Raji (cell line): ENCODE results near the gene RAB7A.

Experiments
- POLR2A ChIP-seq: IDR thresholded peaks from 2 replicates; pipeline ENCODE4 v1.6.1; 2011; ENCODE audit warnings: low read depth, low read length, control low read depth; ENCODE audit not compliant: insufficient read depth

The RAB7A gene

DNA sequence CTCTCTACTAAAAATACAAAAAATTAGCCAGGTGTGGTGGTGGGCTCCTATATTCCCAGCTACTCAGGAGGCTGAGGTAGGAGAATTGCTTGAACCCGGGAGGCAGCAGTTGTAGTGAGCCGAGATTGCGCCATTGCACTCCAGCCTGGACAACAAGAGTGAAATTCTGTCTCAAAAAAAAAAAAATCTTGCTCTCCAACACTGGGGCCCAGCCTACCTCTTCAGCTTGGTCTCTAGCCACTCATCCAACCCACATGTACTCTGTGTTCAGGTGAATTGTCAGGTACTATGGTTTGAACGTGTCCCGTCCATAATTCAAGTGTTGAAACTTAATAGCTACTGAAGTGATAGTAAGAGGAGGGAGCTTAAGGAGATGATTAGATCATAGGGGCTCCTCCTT lies 22.4 kb upstream of the RAB7A start:
- no peak for TF ChIP-seq POLR2A

DNA sequence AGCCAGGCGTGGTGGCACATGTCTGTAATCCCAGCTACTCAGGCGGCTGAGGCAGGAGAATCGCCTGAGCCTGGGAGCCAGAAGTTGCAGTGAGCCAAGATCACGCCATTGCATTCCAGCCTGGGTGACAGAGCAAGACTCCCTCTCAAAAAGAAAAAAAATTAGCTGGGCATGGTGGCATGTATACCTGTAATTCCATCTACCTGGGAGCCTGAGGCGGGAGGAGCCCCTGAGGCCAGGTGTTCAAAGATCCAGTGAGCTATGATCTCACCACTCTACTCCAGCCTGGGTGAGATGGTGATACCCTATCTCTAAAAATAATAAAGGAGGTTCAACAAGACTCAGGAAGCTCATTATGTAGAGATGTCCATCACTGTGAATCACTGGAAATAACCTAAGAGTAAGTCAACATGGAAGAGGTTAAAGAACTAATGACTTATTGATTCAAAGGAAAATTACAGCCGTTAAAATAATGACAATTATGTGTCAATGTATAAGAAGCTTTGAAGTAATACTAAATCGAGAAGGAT lies 19.8 kb upstream of the RAB7A start:
- no peak for TF ChIP-seq POLR2A

DNA sequence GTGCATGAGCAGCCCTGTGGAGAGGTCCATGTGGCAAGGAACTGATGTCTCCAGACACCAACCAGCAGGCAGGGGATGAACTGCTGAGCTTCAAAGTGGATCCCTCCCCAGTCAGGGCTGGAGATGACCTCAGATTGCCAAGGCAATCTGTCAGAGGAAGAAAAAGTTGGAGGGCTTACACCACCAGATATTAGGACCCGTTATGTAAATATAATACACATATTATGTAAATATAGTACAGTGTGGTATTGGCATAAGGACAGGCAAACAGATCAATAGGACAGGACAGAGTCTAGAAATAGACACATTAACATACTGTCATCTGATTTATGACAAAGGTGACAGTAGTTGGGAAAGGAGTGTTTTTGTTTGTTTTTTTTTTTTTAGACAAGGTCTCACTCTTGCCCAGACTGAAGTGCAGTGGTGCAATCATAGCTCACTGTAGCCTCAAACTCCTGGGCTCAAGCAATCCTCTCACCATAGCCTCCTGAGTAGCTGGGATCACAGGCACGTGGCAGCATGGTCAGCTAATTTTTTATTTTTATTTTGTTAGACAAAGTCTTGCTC lies 18.0 kb upstream of the RAB7A start:
- TF ChIP-seq POLR2A = no peak

DNA sequence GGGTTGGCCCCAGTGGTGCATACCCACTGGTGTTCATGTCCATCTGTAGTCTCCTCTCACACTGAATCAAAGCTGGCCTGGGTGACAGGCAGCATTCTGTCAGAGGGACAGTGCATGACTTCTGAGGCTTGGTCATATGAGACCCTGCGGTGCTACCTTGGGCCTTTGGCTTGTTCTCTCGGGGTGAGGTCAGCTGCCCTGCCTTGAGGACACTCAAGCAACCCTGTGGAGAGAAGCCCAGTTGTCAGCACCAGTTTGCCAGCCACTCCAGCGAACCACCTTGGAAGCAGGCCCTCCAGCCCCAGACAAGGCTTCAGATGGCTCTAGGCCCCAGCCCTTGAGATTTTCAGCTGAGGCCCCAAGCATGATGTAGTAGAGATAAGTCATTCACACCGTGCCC lies 16.9 kb upstream of the RAB7A start:
- TF ChIP-seq POLR2A = no peak

DNA sequence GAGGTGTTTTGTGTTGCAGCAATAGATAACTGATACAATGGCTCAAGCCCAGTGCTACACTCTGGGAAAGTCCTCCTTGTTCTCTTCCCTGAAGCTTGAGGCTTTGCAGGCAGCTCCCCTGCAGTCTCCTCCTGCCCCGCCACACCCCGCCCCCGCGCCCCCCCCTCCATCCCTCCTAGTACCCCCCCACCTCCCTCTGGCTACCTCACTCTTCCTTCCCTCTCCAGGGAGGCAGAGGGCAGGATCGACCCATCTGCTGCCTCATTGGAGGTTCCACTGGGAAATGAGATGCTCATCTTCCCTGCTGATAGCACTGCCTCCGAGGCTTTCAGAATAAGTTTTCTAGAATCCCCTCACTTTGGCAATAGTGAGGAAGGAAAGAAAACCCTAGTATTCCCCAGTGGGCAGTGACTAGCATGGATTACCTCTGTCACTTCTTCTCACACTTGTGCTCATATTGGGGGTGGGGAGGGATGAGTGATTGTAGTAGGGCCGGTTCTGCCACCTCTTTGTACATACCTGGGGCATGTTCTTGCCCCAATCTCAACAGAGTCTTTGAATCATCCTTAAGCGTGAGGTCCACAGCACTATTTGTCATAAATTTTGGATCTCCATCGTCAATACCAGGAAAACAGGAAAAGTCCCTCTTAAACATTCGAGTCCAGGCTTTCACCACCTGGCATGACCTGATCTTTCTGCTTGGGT lies 16.3 kb upstream of the RAB7A start:
- no peak for TF ChIP-seq POLR2A

DNA sequence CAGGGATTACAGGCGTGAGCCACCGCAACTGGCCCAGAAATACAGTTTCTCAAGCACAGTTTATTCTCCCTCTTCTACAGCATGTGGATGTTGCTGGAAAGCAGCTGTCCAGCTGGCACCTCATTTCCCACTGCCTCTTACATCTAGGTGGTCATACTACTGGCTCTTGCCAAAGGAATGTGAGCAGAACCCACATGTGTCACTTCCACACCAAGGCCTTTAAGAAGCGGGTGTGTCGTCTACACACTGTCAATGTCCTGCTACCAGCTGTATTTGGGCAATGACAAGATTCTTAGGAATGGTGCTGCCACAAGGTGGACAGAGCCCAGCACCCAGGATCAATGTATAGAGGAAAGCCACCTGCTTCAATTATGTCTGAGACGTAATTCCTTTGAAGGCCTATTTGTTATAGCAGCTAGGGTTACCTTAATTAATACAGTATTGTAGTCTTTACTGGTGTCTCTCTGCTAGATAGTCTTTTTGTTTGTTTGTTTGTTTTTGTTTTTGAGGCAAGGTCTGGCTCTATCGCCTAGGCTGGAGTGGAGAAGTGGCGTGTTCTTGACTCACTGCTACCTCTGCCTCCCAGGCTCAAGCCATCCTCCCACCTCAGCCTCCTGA lies 15.1 kb upstream of the RAB7A start:
- TF ChIP-seq POLR2A = no peak

DNA sequence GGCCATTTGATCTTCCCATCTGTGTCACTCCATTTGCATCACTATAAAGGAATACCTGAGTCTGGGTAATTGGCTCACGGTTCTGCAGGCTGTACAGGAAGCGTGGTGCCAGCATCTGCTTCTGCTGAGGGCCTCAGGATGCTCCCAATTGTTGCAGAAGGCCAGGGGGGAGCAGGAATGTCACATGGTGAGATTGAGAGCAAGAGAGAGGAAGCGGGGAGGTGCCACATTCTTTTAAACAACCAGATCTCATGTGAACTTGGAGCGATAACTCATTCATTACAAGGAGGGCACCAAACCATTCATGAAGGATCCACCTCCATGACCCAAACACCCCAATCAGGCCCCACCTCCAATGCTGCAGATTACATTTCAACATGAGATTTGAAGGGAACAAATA lies 13.1 kb upstream of the RAB7A start:
- TF ChIP-seq POLR2A = no peak

DNA sequence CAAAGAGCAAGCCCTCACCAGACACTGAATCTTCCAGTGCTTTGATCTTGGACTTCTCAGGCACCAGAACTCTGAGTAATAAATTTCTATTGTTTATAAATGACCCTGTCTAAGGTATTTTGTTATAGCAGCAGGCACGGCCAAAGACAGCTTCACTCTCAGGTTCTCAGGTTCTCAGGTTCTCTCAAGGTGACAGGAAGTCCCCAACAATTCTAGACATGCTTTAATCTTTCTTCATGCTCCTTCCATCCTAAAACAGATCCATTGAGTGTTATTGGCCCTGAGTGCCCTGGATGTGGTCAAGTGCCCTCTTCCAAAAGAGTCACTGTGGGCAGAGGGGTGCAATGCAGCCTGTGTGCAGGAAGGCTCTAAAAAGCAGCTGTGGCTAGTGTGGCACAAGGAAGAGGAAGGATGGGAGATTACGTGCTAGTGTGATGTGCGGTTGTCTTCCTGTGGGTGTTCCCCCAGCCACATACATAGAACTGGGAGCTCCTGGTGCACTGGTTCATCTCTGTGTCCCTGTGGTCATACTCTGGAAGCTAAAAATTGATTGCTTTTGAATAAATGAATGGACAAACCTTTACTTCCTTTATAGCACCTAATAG lies 11.0 kb upstream of the RAB7A start:
- TF ChIP-seq POLR2A = no peak

DNA sequence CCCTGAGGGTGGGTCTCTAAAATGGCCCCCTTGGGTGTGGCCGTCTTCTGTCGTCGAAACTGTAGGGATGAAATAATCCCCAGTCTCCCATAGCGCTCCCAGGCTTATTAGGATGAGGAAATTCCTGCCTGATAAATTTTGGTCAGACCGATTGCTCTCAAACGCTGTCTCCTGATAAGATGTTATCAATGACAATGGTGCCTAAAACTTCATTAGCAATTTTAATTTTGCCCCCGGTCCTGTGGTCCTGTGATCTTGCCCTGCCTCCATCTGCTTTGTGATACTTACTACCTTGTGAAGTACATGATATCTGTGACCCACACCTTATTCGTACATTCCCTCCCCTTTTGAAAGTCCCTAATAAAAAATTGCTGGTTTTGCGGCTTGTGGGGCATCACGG lies 5.1 kb upstream of the RAB7A start:
- TF ChIP-seq POLR2A = no peak

DNA sequence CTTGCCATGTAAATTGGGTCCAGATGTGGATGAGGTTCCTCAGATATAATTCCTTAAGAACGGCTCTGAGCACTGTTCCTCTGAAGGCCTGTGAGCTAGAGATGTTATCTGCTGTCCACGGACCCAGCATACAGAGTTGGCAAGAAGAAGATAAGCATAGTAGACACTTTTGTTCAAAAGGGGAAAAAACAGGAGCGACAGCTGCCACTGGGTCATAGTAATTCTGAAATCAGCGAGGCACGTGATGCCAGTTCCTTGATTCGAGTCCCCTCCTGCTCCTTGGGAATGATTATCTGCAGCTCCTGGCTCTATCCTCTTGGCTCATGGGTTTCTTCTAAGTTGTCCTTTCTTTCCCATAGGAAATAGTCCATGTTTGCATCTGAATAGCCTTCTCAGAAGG lies 2.5 kb upstream of the RAB7A start:
- TF ChIP-seq POLR2A = no peak

DNA sequence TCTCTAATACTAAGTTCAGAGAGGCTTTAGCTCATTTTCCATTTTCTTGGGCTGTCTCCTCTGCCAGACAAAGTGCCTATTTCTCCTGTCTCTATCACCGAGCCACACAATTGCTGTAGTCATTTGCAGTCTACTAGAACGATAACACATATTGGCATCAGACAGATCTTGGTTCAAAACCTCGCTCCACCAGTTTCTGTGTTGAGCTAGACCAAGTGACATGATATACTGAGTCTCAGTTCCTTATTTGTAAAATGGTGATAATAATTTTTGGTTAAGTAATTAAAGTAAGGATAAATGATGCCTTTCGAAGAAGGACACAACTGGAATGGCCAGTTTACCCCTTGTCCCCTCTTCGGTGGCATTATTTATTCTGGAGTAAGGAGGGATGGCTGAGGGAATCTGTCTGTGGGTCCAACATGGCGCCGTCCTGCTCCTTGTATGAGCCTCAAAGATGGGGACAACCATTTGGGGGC lies 398 bp upstream of the RAB7A start:
- no peak for TF ChIP-seq POLR2A

DNA sequence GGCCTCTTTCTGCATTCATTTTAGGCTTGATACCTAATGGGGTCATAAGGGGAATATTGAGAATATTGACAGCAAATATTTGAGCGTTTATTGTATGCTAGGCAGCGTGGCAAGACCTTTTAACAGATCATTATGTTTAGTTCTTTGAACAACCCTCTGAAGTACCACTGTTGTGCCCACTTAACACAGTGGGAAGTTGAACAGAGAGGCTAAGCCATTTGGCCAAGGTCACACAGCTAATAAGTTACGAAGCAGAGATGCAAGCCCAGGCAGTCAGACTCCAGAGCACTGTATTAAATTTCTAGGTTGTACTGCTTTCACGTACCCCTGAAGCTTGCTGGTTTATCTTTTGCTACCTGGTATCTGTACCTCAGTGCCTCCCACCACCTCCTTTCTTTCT lies 1.1 kb downstream of the RAB7A start:
- no peak for TF ChIP-seq POLR2A

DNA sequence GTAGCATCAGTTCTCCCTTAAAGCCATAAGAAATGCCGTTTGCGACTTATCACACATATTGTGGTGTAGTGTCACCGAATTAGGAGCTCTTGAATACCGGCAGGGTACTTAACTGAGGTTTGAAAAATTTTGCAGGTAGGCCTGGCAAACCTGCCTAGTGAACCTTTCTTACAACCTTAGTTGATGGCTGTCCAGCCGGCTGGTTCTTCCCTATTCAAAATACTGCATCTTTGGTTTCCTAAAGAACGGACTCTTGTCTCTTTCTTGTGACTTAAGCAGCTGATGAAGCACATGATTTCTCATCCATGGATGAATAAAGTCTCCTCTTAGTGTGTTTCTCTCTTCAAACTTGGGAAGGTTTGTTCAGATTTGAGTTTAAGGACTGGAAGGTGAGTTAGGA lies 1.5 kb downstream of the RAB7A start:
- no peak for TF ChIP-seq POLR2A

DNA sequence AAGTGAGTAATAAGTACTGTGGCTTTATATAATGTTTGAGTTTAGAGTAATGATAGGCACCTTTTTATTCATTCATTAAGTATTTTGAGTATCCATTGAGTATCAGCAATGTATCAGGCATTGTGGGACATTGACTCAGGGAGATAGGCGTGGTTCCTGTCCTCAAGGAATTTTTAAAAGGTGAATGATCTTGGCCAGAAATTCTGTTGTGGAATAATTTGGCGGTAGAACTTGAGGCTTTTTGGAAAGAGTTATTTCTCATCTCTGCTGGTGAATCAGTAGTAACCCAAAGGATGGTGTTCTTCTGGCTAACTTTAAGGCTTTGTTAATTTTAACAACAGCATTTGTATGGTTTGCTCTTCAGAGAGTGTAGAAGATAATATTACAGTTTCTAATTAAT lies 2.0 kb downstream of the RAB7A start:
- TF ChIP-seq POLR2A = no peak

DNA sequence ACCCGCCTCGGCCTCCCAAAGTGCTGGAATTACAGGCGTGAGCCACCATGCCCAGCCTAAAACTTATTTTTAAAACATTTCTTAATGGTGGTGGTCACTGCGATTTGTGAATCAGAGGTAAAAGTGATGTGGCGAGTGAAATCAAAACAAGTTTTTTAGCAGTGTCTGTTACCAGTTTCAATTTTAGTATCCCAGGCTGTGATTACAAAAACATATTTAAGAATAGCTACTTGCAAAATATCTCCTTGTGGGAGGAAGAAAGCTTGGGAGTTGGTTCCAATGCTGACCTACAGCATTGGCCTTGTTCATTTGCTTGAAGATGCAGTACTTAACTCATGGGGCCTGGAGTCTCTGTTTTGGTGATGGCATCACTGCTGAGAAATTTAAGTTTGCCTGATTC lies 4.5 kb downstream of the RAB7A start:
- no peak for TF ChIP-seq POLR2A
